Measurements from ENCODE around the gene MAN2B1.

Gene MAN2B1

DNA sequence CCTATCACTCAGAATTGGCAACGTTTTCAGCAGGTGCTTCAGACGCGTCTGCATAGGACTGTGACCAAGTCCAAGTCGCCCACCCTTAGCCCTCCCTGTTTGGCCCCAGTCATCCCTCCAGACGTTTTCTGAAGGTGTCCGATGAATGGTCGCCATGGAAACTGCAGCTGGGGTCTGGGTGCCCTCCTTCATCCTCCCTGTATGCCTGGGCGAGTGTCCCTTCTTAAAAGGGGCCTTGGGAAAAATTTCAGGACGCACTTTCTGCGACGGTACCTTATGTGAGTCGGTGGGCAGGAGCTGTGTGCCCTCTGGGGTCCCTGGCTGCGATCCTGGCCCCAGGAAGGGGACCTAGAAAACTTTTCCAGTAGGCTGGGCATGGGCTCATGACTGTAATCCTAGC is 25.1 kb downstream of the MAN2B1 start:
- no peak for DNase-seq (ENCODE audit: low spot score)
- in situ Hi-C loops (cut with MboI; ENCODE audit: low sequenced_read_pairs, unreplicated experiment) = no loop called here
- TF ChIP-seq, protein P1, sequence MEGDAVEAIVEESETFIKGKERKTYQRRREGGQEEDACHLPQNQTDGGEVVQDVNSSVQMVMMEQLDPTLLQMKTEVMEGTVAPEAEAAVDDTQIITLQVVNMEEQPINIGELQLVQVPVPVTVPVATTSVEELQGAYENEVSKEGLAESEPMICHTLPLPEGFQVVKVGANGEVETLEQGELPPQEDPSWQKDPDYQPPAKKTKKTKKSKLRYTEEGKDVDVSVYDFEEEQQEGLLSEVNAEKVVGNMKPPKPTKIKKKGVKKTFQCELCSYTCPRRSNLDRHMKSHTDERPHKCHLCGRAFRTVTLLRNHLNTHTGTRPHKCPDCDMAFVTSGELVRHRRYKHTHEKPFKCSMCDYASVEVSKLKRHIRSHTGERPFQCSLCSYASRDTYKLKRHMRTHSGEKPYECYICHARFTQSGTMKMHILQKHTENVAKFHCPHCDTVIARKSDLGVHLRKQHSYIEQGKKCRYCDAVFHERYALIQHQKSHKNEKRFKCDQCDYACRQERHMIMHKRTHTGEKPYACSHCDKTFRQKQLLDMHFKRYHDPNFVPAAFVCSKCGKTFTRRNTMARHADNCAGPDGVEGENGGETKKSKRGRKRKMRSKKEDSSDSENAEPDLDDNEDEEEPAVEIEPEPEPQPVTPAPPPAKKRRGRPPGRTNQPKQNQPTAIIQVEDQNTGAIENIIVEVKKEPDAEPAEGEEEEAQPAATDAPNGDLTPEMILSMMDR (IDR thresholded peaks at IDR 0.05; ENCODE audit: borderline replicate concordance, control extremely low read depth, extremely low read depth, insufficient read depth, missing control alignments) = no peak

DNA sequence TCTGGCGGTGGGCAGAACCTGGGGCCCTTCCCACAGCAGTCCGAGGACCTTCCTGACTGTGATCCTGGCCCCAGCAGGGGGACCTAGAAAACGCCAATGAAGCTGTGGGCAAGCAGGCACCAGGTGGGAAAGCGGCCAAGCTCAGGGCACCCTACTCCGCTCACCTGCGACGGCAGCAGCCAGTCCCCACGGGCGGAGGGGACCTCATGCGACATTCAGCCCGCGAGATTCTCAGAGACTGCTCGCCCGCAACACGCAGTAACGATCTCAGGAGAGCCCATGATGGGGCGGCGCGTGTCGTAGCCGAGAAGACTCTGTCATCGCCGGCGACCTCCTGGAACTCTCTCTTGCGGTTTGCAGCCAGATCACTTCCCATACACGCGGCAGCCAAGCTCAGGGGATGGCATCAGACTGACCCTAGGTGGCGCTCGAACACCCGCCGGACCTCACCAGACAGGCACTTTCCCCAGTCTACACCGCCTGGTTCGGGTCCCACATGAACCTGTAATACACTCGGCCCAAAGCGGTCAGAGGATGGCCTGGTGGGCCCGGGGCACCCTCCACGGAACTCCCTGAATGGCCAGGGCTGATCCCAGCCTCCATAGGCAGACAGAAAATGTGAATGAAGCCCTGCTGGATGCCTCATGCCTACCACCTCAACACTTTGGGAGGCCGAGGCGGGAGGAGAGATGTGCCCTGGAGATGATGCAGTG is 26.5 kb downstream of the MAN2B1 start:
- TF ChIP-seq, protein P1 (IDR thresholded peaks at IDR 0.05; ENCODE audit: borderline replicate concordance, control extremely low read depth, extremely low read depth, insufficient read depth, missing control alignments) = peak; percentile 82
- DNase-seq (ENCODE audit: low spot score) = peak; percentile 91
- in situ Hi-C loops (cut with MboI; ENCODE audit: low sequenced_read_pairs, unreplicated experiment) = no loop called here

GRCh38 chr19:12638611-12639182 is 27.8 kb downstream of the MAN2B1 start:
- DNase-seq (ENCODE audit: low spot score) = no peak
- in situ Hi-C loops (cut with MboI; ENCODE audit: low sequenced_read_pairs, unreplicated experiment) = no loop called here
- TF ChIP-seq, protein P1 (IDR thresholded peaks at IDR 0.05; ENCODE audit: borderline replicate concordance, control extremely low read depth, extremely low read depth, insufficient read depth, missing control alignments) = no peak

DNA sequence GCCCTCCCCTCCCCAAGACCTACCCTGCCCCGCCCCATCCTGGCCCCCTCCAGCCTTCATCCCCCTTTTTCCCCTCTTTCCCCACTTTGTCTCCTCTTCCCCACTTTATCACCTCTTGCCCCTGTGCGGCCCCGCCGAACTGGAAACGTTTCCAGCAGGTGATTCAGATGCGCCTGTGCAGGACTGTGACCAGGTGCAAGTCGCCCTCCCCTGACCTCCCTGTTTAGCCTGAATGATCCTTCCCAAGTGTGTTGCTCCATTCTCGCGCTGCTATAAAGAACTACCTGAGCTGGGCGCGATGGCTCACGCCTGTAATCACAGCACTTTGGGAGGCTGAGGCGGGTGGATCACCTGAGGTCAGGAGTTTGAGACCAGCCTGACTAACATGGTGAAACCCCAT is 29.9 kb downstream of the MAN2B1 start:
- in situ Hi-C loops (cut with MboI; ENCODE audit: low sequenced_read_pairs, unreplicated experiment) = no loop called here
- no peak for DNase-seq (ENCODE audit: low spot score)
- TF ChIP-seq, protein P1 (IDR thresholded peaks at IDR 0.05; ENCODE audit: borderline replicate concordance, control extremely low read depth, extremely low read depth, insufficient read depth, missing control alignments) = no peak

DNA sequence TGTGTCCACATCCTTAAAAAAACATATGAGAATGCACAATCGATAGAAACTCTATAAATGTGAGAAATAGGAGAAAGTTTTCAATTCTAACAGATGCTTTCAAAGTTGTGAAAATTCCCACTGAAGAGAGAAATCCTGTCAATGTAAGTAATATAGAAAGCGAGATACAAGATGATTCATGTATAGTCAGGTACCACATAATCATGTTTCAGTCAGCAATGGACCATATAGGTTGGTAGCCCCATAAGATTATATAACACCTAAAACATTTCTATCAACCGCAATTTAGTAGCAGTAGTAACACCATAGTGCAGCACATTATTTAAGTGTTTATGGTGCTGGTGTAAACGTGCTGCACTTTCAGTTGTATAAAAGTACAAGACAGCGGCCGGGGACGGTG is 37.3 kb downstream of the MAN2B1 start:
- TF ChIP-seq, protein P1 (IDR thresholded peaks at IDR 0.05; ENCODE audit: borderline replicate concordance, control extremely low read depth, extremely low read depth, insufficient read depth, missing control alignments) = no peak
- no peak for DNase-seq (ENCODE audit: low spot score)
- in situ Hi-C loops (cut with MboI; ENCODE audit: low sequenced_read_pairs, unreplicated experiment) = no loop called here

DNA sequence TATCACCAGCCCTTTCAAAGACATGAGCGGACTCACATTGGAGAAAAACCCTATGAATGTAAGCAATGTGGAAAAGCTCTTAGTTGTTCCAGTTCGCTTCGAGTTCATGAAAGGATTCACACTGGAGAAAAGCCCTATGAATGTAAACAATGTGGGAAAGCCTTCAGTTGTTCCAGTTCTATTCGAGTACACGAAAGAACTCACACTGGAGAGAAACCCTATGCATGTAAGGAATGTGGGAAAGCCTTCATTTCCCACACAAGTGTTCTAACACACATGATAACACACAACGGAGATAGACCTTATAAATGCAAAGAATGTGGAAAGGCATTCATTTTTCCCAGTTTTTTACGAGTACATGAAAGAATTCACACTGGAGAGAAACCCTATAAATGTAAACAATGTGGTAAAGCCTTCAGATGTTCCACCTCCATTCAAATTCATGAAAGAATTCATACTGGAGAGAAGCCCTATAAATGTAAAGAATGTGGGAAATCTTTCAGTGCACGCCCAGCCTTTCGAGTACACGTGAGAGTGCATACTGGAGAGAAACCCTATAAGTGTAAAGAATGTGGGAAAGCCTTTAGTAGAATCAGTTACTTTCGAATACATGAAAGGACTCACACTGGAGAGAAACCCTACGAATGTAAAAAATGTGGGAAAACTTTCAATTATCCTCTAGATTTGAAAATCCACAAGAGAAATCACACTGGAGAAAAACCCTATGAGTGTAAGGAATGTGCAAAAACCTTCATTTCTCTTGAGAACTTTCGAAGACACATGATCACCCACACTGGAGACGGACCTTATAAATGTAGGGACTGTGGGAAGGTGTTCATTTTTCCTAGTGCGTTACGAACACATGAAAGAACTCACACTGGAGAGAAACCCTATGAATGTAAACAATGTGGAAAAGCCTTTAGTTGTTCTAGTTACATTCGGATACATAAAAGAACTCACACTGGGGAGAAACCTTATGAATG is 38.2 kb downstream of the MAN2B1 start:
- in situ Hi-C loops (cut with MboI; ENCODE audit: low sequenced_read_pairs, unreplicated experiment) = no loop called here
- TF ChIP-seq, protein P1 (IDR thresholded peaks at IDR 0.05; ENCODE audit: borderline replicate concordance, control extremely low read depth, extremely low read depth, insufficient read depth, missing control alignments) = no peak
- DNase-seq (ENCODE audit: low spot score) = no peak

Measured in GM13976 (cell line).